ENCODE results near the gene ARHGAP10.
"Not testable (repeated sequence)": the region's sequence is repeated elsewhere in the genome, so short reads cannot be mapped to it uniquely, and the experiment has no call there.

The ARHGAP10 gene

GRCh38 chr4:148081745-148082144 lies 349.9 kb downstream of the ARHGAP10 start:
- Histone ChIP-seq H3K4me3 (ENCODE audit: insufficient read depth in 1 of 2, low read depth in 1 of 2, low read length in 2 of 2) (no peak overlapping the region), H3K27ac (ENCODE audit: low read length, poor library complexity, severe bottlenecking) (no peak overlapping the region), H3K36me3 (ENCODE audit: control insufficient read depth in 1 of 2, insufficient read depth in 2 of 2, low read depth in 1 of 2, low read length in 2 of 2) (peaks cover 22 to 47% of the 10 kb centered on the region in 2 experiments), H3K4me2 (ENCODE audit: low read length, poor library complexity, severe bottlenecking) (no peak overlapping the region), H3K9ac (ENCODE audit: low read length) (no peak overlapping the region), H3K23ac (ENCODE audit: low read length in 2 of 2) (no peak overlapping the region), H4K91ac (ENCODE audit: low read length) (no peak overlapping the region), H3K27me3 (ENCODE audit: control insufficient read depth in 1 of 2, insufficient read depth in 1 of 2, low read length in 2 of 2) (no peaks in the 10 kb centered on the region), H3K4ac (ENCODE audit: low read depth in 1 of 2, low read length in 2 of 2) (no peak overlapping the region), H4K8ac (ENCODE audit: low read length) (no peak overlapping the region), H3K79me1 (replicated peaks; ENCODE audit: low read length, poor library complexity, severe bottlenecking) (peaks cover 3% of the 10 kb centered on the region), H2AFZ (ENCODE audit: low read depth, low read length) (no peak overlapping the region), H2BK5ac (ENCODE audit: low read depth, low read length, poor library complexity, severe bottlenecking) (no peak overlapping the region), H3K18ac (ENCODE audit: low read depth in 1 of 2, low read length in 2 of 2) (no peak overlapping the region), H3K9me3 (ENCODE audit: control insufficient read depth, low read length) (no peaks in the 10 kb centered on the region), H3K4me1 (ENCODE audit: control insufficient read depth, insufficient read depth, low read depth, low read length) (peaks cover 3% of the 10 kb centered on the region), H3K14ac (ENCODE audit: low read length in 2 of 2) (no peak overlapping the region), H2BK12ac (ENCODE audit: low read length in 2 of 2) (no peak overlapping the region), H2AK5ac (ENCODE audit: low read length, severe bottlenecking) (no peak overlapping the region), H2BK120ac (ENCODE audit: low read depth, low read length) (no peak overlapping the region), H2BK15ac (ENCODE audit: low read depth, poor library complexity, severe bottlenecking) (no peak overlapping the region)
- 98% methylated on average over 3 of the region's 3 CpGs for WGBS
- DNase-seq = no peak

GRCh38 chr4:148083073-148083472 lies 351.2 kb downstream of the ARHGAP10 start:
- not testable (repeated sequence) for H2BK120ac ChIP-seq (ENCODE audit: low read depth, low read length); H3K27me3 ChIP-seq (ENCODE audit: control insufficient read depth in 1 of 2, insufficient read depth in 1 of 2, low read length in 2 of 2); H3K4ac ChIP-seq (ENCODE audit: low read depth in 1 of 2, low read length in 2 of 2); H3K23ac ChIP-seq (ENCODE audit: low read length in 2 of 2); DNase-seq; H4K8ac ChIP-seq (ENCODE audit: low read length); H2AK5ac ChIP-seq (ENCODE audit: low read length, severe bottlenecking); H3K14ac ChIP-seq (ENCODE audit: low read length in 2 of 2); H2BK5ac ChIP-seq (ENCODE audit: low read depth, low read length, poor library complexity, severe bottlenecking); H2BK15ac ChIP-seq (ENCODE audit: low read depth, poor library complexity, severe bottlenecking); H4K91ac ChIP-seq (ENCODE audit: low read length); H3K9ac ChIP-seq (ENCODE audit: low read length); H3K4me3 ChIP-seq (ENCODE audit: insufficient read depth in 1 of 2, low read depth in 1 of 2, low read length in 2 of 2); H3K79me1 ChIP-seq (replicated peaks; ENCODE audit: low read length, poor library complexity, severe bottlenecking); H3K4me2 ChIP-seq (ENCODE audit: low read length, poor library complexity, severe bottlenecking); H3K4me1 ChIP-seq (ENCODE audit: control insufficient read depth, insufficient read depth, low read depth, low read length); H3K18ac ChIP-seq (ENCODE audit: low read depth in 1 of 2, low read length in 2 of 2); H3K9me3 ChIP-seq (ENCODE audit: control insufficient read depth, low read length); H2AFZ ChIP-seq (ENCODE audit: low read depth, low read length); H3K27ac ChIP-seq (ENCODE audit: low read length, poor library complexity, severe bottlenecking); H2BK12ac ChIP-seq (ENCODE audit: low read length in 2 of 2)
- peaks cover 22 to 38% of the 10 kb centered on the region in 2 experiments for H3K36me3 ChIP-seq (ENCODE audit: control insufficient read depth in 1 of 2, insufficient read depth in 2 of 2, low read depth in 1 of 2, low read length in 2 of 2)
- 97% methylated on average over 4 of the region's 4 CpGs for WGBS

- Histone ChIP-seq H3K9ac (ENCODE audit: low read length) (no peak overlapping the region), H2BK5ac (ENCODE audit: low read depth, low read length, poor library complexity, severe bottlenecking) (no peak overlapping the region), H3K27me3 (ENCODE audit: control insufficient read depth in 1 of 2, insufficient read depth in 1 of 2, low read length in 2 of 2) (no peaks in the 10 kb centered on the region), H2AK5ac (ENCODE audit: low read length, severe bottlenecking) (no peak overlapping the region), H2BK15ac (ENCODE audit: low read depth, poor library complexity, severe bottlenecking) (no peak overlapping the region), H3K23ac (ENCODE audit: low read length in 2 of 2) (no peak overlapping the region), H3K4me1 (ENCODE audit: control insufficient read depth, insufficient read depth, low read depth, low read length) (peaks cover 5% of the 10 kb centered on the region), H2AFZ (ENCODE audit: low read depth, low read length) (no peak overlapping the region), H3K9me3 (ENCODE audit: control insufficient read depth, low read length) (no peaks in the 10 kb centered on the region), H3K18ac (ENCODE audit: low read depth in 1 of 2, low read length in 2 of 2) (no peak overlapping the region), H3K79me1 (replicated peaks; ENCODE audit: low read length, poor library complexity, severe bottlenecking) (no peaks in the 10 kb centered on the region), H3K4me3 (ENCODE audit: insufficient read depth in 1 of 2, low read depth in 1 of 2, low read length in 2 of 2) (no peak overlapping the region), H3K36me3 (ENCODE audit: control insufficient read depth in 1 of 2, insufficient read depth in 2 of 2, low read depth in 1 of 2, low read length in 2 of 2) (peaks cover 0 to 13% of the 10 kb centered on the region in 2 experiments), H3K4ac (ENCODE audit: low read depth in 1 of 2, low read length in 2 of 2) (no peak overlapping the region), H3K4me2 (ENCODE audit: low read length, poor library complexity, severe bottlenecking) (no peak overlapping the region), H4K8ac (ENCODE audit: low read length) (no peak overlapping the region), H3K14ac (ENCODE audit: low read length in 2 of 2) (no peak overlapping the region), H4K91ac (ENCODE audit: low read length) (no peak overlapping the region), H2BK12ac (ENCODE audit: low read length in 2 of 2) (no peak overlapping the region), H3K27ac (ENCODE audit: low read length, poor library complexity, severe bottlenecking) (no peak overlapping the region), H2BK120ac (ENCODE audit: low read depth, low read length) (no peak overlapping the region)
- WGBS = 92% methylated on average over 6 of the region's 6 CpGs
- DNase-seq = no peak
Measured at GRCh38 chr4:148089624-148090023, 357.7 kb downstream of the ARHGAP10 start.

- H3K27me3 ChIP-seq (ENCODE audit: control insufficient read depth in 1 of 2, insufficient read depth in 1 of 2, low read length in 2 of 2) = no peaks in the 10 kb centered on the region
- no peak overlapping the region for H3K23ac ChIP-seq (ENCODE audit: low read length in 2 of 2)
- H2BK15ac ChIP-seq (ENCODE audit: low read depth, poor library complexity, severe bottlenecking) = no peak overlapping the region
- no peak overlapping the region for H2AFZ ChIP-seq (ENCODE audit: low read depth, low read length)
- no peak overlapping the region for H3K27ac ChIP-seq (ENCODE audit: low read length, poor library complexity, severe bottlenecking)
- H3K4me2 ChIP-seq (ENCODE audit: low read length, poor library complexity, severe bottlenecking) = no peak overlapping the region
- H3K18ac ChIP-seq (ENCODE audit: low read depth in 1 of 2, low read length in 2 of 2) = no peak overlapping the region
- H3K4me1 ChIP-seq (ENCODE audit: control insufficient read depth, insufficient read depth, low read depth, low read length) = peaks cover 5% of the 10 kb centered on the region
- no peak overlapping the region for H2AK5ac ChIP-seq (ENCODE audit: low read length, severe bottlenecking)
- H2BK120ac ChIP-seq (ENCODE audit: low read depth, low read length) = no peak overlapping the region
- no peak for DNase-seq
- H3K4ac ChIP-seq (ENCODE audit: low read depth in 1 of 2, low read length in 2 of 2) = no peak overlapping the region
- H3K9me3 ChIP-seq (ENCODE audit: control insufficient read depth, low read length) = no peaks in the 10 kb centered on the region
- no peak overlapping the region for H4K8ac ChIP-seq (ENCODE audit: low read length)
- no peak overlapping the region for H2BK5ac ChIP-seq (ENCODE audit: low read depth, low read length, poor library complexity, severe bottlenecking)
- no peak overlapping the region for H3K14ac ChIP-seq (ENCODE audit: low read length in 2 of 2)
- H3K36me3 ChIP-seq (ENCODE audit: control insufficient read depth in 1 of 2, insufficient read depth in 2 of 2, low read depth in 1 of 2, low read length in 2 of 2) = peaks cover 0 to 13% of the 10 kb centered on the region in 2 experiments
- H3K4me3 ChIP-seq (ENCODE audit: insufficient read depth in 1 of 2, low read depth in 1 of 2, low read length in 2 of 2) = no peak overlapping the region
- no peak overlapping the region for H4K91ac ChIP-seq (ENCODE audit: low read length)
- no peak overlapping the region for H2BK12ac ChIP-seq (ENCODE audit: low read length in 2 of 2)
- WGBS = 94% methylated on average over 6 of the region's 6 CpGs
- H3K9ac ChIP-seq (ENCODE audit: low read length) = no peak overlapping the region
- no peaks in the 10 kb centered on the region for H3K79me1 ChIP-seq (replicated peaks; ENCODE audit: low read length, poor library complexity, severe bottlenecking)
Measured at GRCh38 chr4:148090029-148090428, 358.1 kb downstream of the ARHGAP10 start.

Data from mesenchymal stem cell (in vitro differentiated cells and primary cell).